Thyroid gland (tissue), 4 donors: ENCODE data around the gene ARHGAP18. TPM values are rescaled to one million over a fixed set of nuclear protein-coding genes. Genes with fewer than 3 reads are reported as not detected.

Experiments
- DNase-seq, 2 donors: peaks; one replicate each; pipeline ENCODE4 v3.0.0-alpha.2; 2019
- H3K27ac ChIP-seq, 3 donors: fragments of 200-600 bp; sonication (generic); 1 replicate in 2 of 3; 2 replicates in 1 of 3; pipeline ENCODE4 v1.5.1; 2016 to 2019; ENCODE audit warnings: mild to moderate bottlenecking in 1 of 3, moderate library complexity in 1 of 3
- H3K27me3 ChIP-seq: fragments of 200-600 bp; sonication (generic); one replicate; pipeline ENCODE4 v1.5.1; 2019
- H3K36me3 ChIP-seq, 2 donors: fragments of 200-600 bp; sonication (generic); one replicate each; pipeline ENCODE4 v1.5.1; 2016 to 2019
- H3K4me1 ChIP-seq, 2 donors: fragments of 200-600 bp; sonication (generic); one replicate each; pipeline ENCODE4 v1.5.1; 2017 to 2019
- H3K4me3 ChIP-seq, 3 donors: fragments of 200-600 bp; sonication (generic); replicated peaks in 1 of 3; 1 replicate in 2 of 3; 2 replicates in 1 of 3; pipeline ENCODE4 v1.5.1; 2016; ENCODE audit warnings: mild to moderate bottlenecking in 1 of 3
- H3K9me3 ChIP-seq: fragments of 200-600 bp; sonication (generic); one replicate; pipeline ENCODE4 v1.5.1; 2017
- POLR2A ChIP-seq, 2 donors: fragments of 450-650 bp; IDR thresholded peaks; one replicate each; pipeline ENCODE4 v1.6.1; 2017; ENCODE audit warnings: antibody characterized with exemption in 2 of 2, mild to moderate bottlenecking in 2 of 2, moderate library complexity in 1 of 2
- WGBS, 2 donors: methylation state at CpG; one replicate each; pipeline ENCODE4 v1.1.5; 2017; 5-methylcytosine and 5-hydroxymethylcytosine counted together
- intact Hi-C: fragments of 100-400 bp; cut with DNase I; formaldehyde crosslinking; loops from one replicate; pipeline ENCODE4 v1.15.1; 2023
- total RNA-seq, 4 donors: library from RNA; depleted of rRNA; stranded (reverse); fragments of >200 nt; gene quantifications; one replicate each; pipeline ENCODE4 v1.2.3, GENCODE V29; 2016
- TF ChIP-seq, protein P1 (sequence below), 6 experiments: fragments of 200-600 bp in 3 of 6; fragments of 450-650 bp in 3 of 6; sonication (generic) in 3 of 6; IDR thresholded peaks; one replicate each; pipeline ENCODE4 v1.5.1; 2016 to 2019; ENCODE audit warnings: antibody characterized with exemption in 6 of 6, mild to moderate bottlenecking in 2 of 6, inconsistent platforms in 1 of 6, moderate library complexity in 1 of 6

Gene ARHGAP18
- total RNA-seq, 4 donors from 2014 or later = 26.5 to 31.6 (median 28.3) TPM

DNA sequence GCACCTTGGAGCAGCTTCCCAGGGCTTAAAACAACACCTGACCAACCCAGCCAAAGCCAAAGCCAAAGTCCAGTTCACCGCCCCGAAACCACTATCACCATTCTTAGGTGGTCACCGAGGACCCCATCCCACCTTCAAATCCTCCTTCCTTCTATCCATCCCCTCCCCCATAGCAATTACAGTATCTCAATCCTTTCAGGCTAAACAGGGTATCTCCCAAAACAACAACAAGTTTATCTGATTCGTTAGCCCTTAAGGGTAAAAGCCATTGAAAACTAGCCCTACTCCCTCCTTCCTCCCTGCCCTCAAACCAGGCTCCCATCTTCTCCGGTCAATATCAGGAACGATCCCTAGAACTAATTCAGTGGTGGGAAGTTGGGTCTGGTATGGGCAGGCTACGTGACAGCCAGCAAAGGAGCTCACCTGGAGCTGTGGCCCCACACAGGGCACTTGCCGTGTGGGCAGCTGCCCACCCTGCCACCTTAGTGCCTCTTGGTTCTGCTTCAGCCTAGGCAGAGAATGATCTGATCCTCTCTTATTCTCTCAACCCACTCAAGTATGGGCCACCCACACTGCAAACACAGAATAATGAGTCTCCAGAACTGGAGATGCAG, 2.0 kb downstream of the ARHGAP18 start:
- Histone ChIP-seq H3K27ac (peak overlapping the region; percentile 37 to 90 (median 83)), H3K9me3 (no peaks in the 10 kb centered on the region), H3K36me3 (no peaks in the 10 kb centered on the region), H3K4me3 (peak overlapping the region in 1 of 3 donors; percentile 44), H3K4me1 (peaks cover 15 to 29% of the 10 kb centered on the region in 2 donors), H3K27me3 (no peaks in the 10 kb centered on the region)
- intact Hi-C loops = no loop called here
- peak; percentile 50 to 71 for DNase-seq
- 48 to 58% methylated on average over 8 of the region's 8 CpGs for WGBS, 2 donors
- TF ChIP-seq POLR2A (IDR thresholded peaks at IDR 0.05) = no peak
- TF ChIP-seq, protein P1, sequence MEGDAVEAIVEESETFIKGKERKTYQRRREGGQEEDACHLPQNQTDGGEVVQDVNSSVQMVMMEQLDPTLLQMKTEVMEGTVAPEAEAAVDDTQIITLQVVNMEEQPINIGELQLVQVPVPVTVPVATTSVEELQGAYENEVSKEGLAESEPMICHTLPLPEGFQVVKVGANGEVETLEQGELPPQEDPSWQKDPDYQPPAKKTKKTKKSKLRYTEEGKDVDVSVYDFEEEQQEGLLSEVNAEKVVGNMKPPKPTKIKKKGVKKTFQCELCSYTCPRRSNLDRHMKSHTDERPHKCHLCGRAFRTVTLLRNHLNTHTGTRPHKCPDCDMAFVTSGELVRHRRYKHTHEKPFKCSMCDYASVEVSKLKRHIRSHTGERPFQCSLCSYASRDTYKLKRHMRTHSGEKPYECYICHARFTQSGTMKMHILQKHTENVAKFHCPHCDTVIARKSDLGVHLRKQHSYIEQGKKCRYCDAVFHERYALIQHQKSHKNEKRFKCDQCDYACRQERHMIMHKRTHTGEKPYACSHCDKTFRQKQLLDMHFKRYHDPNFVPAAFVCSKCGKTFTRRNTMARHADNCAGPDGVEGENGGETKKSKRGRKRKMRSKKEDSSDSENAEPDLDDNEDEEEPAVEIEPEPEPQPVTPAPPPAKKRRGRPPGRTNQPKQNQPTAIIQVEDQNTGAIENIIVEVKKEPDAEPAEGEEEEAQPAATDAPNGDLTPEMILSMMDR (IDR thresholded peaks at IDR 0.05) = no peak

DNA sequence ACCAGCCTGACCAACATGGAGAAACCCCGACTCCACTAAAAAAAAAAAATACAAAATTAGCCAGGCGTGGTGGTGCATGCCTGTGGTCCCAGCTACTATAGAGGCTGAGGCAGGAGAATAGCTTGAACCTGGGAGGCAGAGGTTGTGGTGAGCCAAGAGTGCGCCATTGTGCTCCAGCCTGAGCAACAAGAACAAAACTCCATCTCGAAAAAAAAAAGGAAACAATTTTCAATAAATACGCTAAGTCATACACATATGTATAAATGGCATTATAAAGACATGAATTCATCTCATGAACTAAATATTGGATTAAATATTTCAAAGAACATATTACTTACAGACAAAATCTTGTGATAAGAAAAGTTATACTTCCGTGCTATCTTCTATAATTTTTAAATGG, 2.9 kb downstream of the ARHGAP18 start:
- Histone ChIP-seq H3K36me3 (no peaks in the 10 kb centered on the region), H3K27me3 (no peaks in the 10 kb centered on the region), H3K9me3 (no peaks in the 10 kb centered on the region), H3K4me3 (no peak overlapping the region), H3K27ac (peak overlapping the region in 2 of 3 donors; percentile 83 to 90), H3K4me1 (peaks cover 17 to 29% of the 10 kb centered on the region in 2 donors)
- WGBS, 2 donors = 96% methylated on average over 6 of the region's 6 CpGs
- DNase-seq = no peak
- no peak for TF ChIP-seq POLR2A (IDR thresholded peaks at IDR 0.05)
- intact Hi-C loops = no loop called here

DNA sequence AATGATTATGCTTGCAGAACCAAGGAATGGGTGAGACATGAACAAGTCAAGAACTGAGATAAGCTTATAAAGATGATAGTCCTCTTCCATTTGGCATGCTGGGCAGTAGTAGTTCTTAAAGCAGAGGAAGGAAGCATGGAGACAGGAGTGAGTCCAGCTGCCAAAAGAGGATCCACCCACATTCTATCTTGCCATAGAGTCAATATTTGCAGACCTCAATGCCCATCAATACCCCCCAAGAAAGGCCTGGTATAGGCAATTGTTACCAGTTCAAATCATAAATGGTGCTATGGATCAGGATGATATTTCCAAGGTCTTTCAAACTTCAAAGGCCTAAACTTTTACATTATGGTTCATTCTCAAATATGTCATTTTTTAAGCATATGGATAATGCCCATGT, 4.8 kb downstream of the ARHGAP18 start:
- no peaks in the 10 kb centered on the region for H3K27me3 ChIP-seq
- no peak for TF ChIP-seq POLR2A (IDR thresholded peaks at IDR 0.05)
- TF ChIP-seq, protein P1 (IDR thresholded peaks at IDR 0.05) = no peak
- no peak overlapping the region for H3K4me3 ChIP-seq
- DNase-seq = no peak
- H3K9me3 ChIP-seq = no peaks in the 10 kb centered on the region
- intact Hi-C loops = no loop called here
- H3K36me3 ChIP-seq = no peaks in the 10 kb centered on the region
- peaks cover 17 to 20% of the 10 kb centered on the region in 2 donors for H3K4me1 ChIP-seq
- no peak overlapping the region for H3K27ac ChIP-seq

DNA sequence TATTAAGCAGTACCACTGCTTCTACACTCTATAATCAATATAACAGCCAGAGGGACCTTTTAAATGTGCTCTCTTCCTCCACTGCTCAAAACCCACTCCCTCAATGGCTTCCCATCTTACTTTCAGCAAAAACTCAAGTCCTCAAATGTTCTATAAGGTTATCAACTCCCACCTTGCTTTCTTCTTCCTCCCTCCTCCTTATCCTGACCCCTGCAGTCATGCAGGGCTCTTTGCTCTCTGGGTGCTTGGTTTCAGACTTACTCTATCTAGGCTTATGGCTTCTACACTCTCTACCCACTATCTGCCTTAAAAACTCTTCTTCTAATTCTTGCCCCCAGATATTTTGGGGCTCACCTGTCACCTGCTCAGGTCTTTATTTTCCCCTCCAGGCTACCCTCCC, 5.3 kb downstream of the ARHGAP18 start:
- no peaks in the 10 kb centered on the region for H3K36me3 ChIP-seq
- H3K27me3 ChIP-seq = no peaks in the 10 kb centered on the region
- DNase-seq = no peak
- peaks cover 17 to 20% of the 10 kb centered on the region in 2 donors for H3K4me1 ChIP-seq
- intact Hi-C loops = no loop called here
- no peaks in the 10 kb centered on the region for H3K9me3 ChIP-seq
- H3K27ac ChIP-seq = no peak overlapping the region
- no peak overlapping the region for H3K4me3 ChIP-seq
- TF ChIP-seq POLR2A (IDR thresholded peaks at IDR 0.05) = no peak
- TF ChIP-seq, protein P1 (IDR thresholded peaks at IDR 0.05) = no peak

DNA sequence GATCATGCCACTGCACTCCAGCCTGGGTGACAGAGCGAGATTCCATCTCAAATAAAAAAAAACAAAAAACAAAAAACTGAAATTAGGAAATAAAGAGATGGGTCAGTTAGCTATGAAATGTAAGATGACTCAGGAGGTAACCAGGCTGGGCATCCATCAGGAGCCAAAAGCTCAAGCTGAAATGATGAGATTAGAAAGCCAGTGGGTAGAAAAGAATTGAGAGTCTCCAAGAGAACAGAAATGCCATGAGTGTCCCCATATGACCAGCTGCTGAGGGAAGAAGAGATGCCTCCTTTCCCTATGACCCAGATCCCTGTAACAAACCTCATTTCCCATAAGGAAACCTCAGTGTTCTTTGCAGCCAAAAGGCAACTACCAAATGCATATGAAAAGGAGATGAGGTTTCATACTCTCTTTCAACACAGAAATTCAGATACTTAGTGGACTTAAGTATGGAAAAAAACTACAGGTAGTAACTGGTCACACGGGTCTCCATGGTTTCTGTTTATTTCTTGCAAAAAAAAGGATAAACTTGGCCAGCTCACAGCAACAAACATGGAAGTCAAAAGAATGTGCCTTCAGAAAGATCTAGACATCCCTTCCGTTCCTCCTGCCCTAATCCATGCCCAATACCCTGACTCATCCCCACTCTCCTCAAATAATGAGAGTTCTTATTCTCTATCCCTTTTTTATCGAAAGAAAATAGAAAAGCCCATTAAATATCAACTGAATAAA, 8.1 kb downstream of the ARHGAP18 start:
- no peaks in the 10 kb centered on the region for H3K27me3 ChIP-seq
- TF ChIP-seq, protein P1 (IDR thresholded peaks at IDR 0.05) = no peak
- no peak for TF ChIP-seq POLR2A (IDR thresholded peaks at IDR 0.05)
- no peaks in the 10 kb centered on the region for H3K9me3 ChIP-seq
- peaks cover 4 to 5% of the 10 kb centered on the region in 2 donors for H3K4me1 ChIP-seq
- no peaks in the 10 kb centered on the region for H3K36me3 ChIP-seq
- 89 to 90% methylated on average over 4 of the region's 4 CpGs for WGBS, 2 donors
- intact Hi-C loops = no loop called here
- no peak overlapping the region for H3K27ac ChIP-seq
- DNase-seq = no peak
- H3K4me3 ChIP-seq = no peak overlapping the region
